ENCODE data around the gene HSD17B10.

GRCh38 chrX:53481093-53481492, 46.9 kb upstream of the HSD17B10 start:
- TF ChIP-seq, protein P1, sequence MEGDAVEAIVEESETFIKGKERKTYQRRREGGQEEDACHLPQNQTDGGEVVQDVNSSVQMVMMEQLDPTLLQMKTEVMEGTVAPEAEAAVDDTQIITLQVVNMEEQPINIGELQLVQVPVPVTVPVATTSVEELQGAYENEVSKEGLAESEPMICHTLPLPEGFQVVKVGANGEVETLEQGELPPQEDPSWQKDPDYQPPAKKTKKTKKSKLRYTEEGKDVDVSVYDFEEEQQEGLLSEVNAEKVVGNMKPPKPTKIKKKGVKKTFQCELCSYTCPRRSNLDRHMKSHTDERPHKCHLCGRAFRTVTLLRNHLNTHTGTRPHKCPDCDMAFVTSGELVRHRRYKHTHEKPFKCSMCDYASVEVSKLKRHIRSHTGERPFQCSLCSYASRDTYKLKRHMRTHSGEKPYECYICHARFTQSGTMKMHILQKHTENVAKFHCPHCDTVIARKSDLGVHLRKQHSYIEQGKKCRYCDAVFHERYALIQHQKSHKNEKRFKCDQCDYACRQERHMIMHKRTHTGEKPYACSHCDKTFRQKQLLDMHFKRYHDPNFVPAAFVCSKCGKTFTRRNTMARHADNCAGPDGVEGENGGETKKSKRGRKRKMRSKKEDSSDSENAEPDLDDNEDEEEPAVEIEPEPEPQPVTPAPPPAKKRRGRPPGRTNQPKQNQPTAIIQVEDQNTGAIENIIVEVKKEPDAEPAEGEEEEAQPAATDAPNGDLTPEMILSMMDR (IDR thresholded peaks at IDR 0.05), result no peak
- no peak for TF ChIP-seq POLR2A (IDR thresholded peaks at IDR 0.05)

All from uterus (tissue), 2 donors.